ENCODE results near the gene CUL4A.

DNA sequence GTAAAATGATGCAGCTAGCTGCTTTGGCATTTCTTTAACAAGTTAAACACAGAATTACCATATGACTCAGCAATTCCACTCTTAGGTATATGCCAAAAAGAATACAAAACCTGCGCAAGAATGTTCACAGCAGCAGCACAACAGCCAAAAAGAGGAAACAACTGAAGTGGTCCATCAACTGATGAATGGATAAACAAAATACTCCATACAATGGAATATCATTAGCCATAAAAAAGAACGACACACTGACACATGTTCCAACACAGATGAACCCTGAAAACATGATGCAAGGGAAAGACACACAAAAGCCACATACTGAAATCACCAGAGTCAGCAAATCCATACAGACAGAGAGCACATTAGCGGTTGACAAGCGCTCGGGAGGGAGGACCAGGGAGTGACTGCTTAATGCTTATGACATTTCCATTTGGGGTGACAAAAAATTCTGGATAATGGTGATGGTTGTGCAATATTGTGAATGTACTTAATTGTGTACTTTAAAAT, 3.9 kb upstream of the CUL4A start:
- TF ChIP-seq, protein P1, sequence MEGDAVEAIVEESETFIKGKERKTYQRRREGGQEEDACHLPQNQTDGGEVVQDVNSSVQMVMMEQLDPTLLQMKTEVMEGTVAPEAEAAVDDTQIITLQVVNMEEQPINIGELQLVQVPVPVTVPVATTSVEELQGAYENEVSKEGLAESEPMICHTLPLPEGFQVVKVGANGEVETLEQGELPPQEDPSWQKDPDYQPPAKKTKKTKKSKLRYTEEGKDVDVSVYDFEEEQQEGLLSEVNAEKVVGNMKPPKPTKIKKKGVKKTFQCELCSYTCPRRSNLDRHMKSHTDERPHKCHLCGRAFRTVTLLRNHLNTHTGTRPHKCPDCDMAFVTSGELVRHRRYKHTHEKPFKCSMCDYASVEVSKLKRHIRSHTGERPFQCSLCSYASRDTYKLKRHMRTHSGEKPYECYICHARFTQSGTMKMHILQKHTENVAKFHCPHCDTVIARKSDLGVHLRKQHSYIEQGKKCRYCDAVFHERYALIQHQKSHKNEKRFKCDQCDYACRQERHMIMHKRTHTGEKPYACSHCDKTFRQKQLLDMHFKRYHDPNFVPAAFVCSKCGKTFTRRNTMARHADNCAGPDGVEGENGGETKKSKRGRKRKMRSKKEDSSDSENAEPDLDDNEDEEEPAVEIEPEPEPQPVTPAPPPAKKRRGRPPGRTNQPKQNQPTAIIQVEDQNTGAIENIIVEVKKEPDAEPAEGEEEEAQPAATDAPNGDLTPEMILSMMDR (IDR thresholded peaks at IDR 0.05; ENCODE audit: low read length) = no peak
- TF ChIP-seq EZH2 (optimal IDR thresholded peaks at IDR 0.05; ENCODE audit: low read depth, low read length) = no peak

Data from MM.1S (cell line).